Measurements from ENCODE around the gene PRRG4. TPM values are rescaled to one million over a fixed set of nuclear protein-coding genes. Genes with fewer than 3 reads are reported as not detected.

The PRRG4 gene
- total RNA-seq, 3 donors from 2014 or later, result 8.6 to 18.9 (median 15.1) TPM

GRCh38 chr11:32839308-32839707 lies 9.6 kb downstream of the PRRG4 start:
- DNase-seq (no peak), ATAC-seq (no peak)
- H3K4me3 ChIP-seq, result no peak overlapping the region
- H3K9me3 ChIP-seq, result no peaks in the 10 kb centered on the region
- no peaks in the 10 kb centered on the region for H3K36me3 ChIP-seq (ENCODE audit: low read depth)
- TF ChIP-seq CTCF (IDR thresholded peaks at IDR 0.05), result no peak
- intact Hi-C loops (cut with DNase I, micrococcal nuclease), result no loop called here
- peaks cover 7% of the 10 kb centered on the region for H3K4me1 ChIP-seq (ENCODE audit: low read depth)

- Histone ChIP-seq H3K36me3 (ENCODE audit: low read depth) (no peaks in the 10 kb centered on the region), H3K4me1 (ENCODE audit: low read depth) (peaks cover 7% of the 10 kb centered on the region), H3K4me3 (no peak overlapping the region), H3K9me3 (no peaks in the 10 kb centered on the region)
- DNase-seq (no peak), ATAC-seq (no peak)
- intact Hi-C loops (cut with DNase I, micrococcal nuclease), result no loop called here
- no peak for TF ChIP-seq CTCF (IDR thresholded peaks at IDR 0.05)
Measured at GRCh38 chr11:32840587-32840986, 10.9 kb downstream of the PRRG4 start.

- no peak for TF ChIP-seq CTCF (IDR thresholded peaks at IDR 0.05)
- H3K4me1 ChIP-seq (ENCODE audit: low read depth), result no peaks in the 10 kb centered on the region
- H3K36me3 ChIP-seq (ENCODE audit: low read depth), result no peaks in the 10 kb centered on the region
- intact Hi-C loops (cut with DNase I, micrococcal nuclease), result no loop called here
- no peaks in the 10 kb centered on the region for H3K9me3 ChIP-seq
- no peak overlapping the region for H3K4me3 ChIP-seq
- no peak for DNase-seq
- ATAC-seq, result no peak
Measured at GRCh38 chr11:32843544-32843943, 13.8 kb downstream of the PRRG4 start.

GRCh38 chr11:32847511-32847910 lies 17.8 kb downstream of the PRRG4 start:
- Histone ChIP-seq H3K4me3 (no peak overlapping the region), H3K9me3 (no peaks in the 10 kb centered on the region), H3K36me3 (ENCODE audit: low read depth) (no peaks in the 10 kb centered on the region), H3K4me1 (ENCODE audit: low read depth) (no peaks in the 10 kb centered on the region)
- no peak for DNase-seq
- ATAC-seq, result no peak
- intact Hi-C loops (cut with DNase I, micrococcal nuclease), result no loop called here
- TF ChIP-seq CTCF (IDR thresholded peaks at IDR 0.05), result no peak

- no peak for ATAC-seq
- intact Hi-C loops (cut with DNase I, micrococcal nuclease), result no loop called here
Measured at GRCh38 chr11:32849761-32850160, 20.0 kb downstream of the PRRG4 start.

More at GRCh38 chr11:32849761-32850160, 20.0 kb downstream of the PRRG4 start:
- DNase-seq, result no peak
- no peak for TF ChIP-seq CTCF (IDR thresholded peaks at IDR 0.05)
- H3K9me3 ChIP-seq, result no peaks in the 10 kb centered on the region
- H3K4me1 ChIP-seq (ENCODE audit: low read depth), result no peaks in the 10 kb centered on the region
- no peaks in the 10 kb centered on the region for H3K36me3 ChIP-seq (ENCODE audit: low read depth)
- H3K4me3 ChIP-seq, result no peak overlapping the region

Data from mucosa of descending colon (tissue), 3 donors.